Measurements from ENCODE around the gene WDR33. TPM values are rescaled to one million over a fixed set of nuclear protein-coding genes. Genes with fewer than 3 reads are reported as not detected.

Gene WDR33
- total RNA-seq, 1 donor from 2014 or later, result 31.3 TPM

- no peak for TF ChIP-seq CTCF (IDR thresholded peaks at IDR 0.05; ENCODE audit: insufficient read depth, low read length, severe bottlenecking)
- H3K36me3 ChIP-seq (ENCODE audit: control insufficient read depth, insufficient read depth, low read length), result peaks cover 2% of the 10 kb centered on the region
- FAIRE-seq, result no peak
- no peak for DNase-seq (ENCODE audit: low read depth)
- no peaks in the 10 kb centered on the region for H3K27me3 ChIP-seq (ENCODE audit: control insufficient read depth, insufficient read depth, low read length)
- H3K4me3 ChIP-seq (ENCODE audit: low read depth, low read length), result no peak overlapping the region
These were observed 63.4 kb downstream of the WDR33 start for GRCh38 chr2:127747621-127748020.

GRCh38 chr2:127743477-127744026 is 67.4 kb downstream of the WDR33 start:
- H3K36me3 ChIP-seq (ENCODE audit: control insufficient read depth, insufficient read depth, low read length), result peaks cover 3% of the 10 kb centered on the region
- no peak for DNase-seq (ENCODE audit: low read depth)
- no peak for FAIRE-seq

GRCh38 chr2:127740665-127741288 is 70.2 kb downstream of the WDR33 start:
- Histone ChIP-seq H3K27me3 (ENCODE audit: control insufficient read depth, insufficient read depth, low read length) (no peaks in the 10 kb centered on the region), H3K4me3 (ENCODE audit: low read depth, low read length) (no peak overlapping the region), H3K36me3 (ENCODE audit: control insufficient read depth, insufficient read depth, low read length) (peaks cover 2% of the 10 kb centered on the region)
- TF ChIP-seq CTCF (IDR thresholded peaks at IDR 0.05; ENCODE audit: insufficient read depth, low read length, severe bottlenecking), result no peak
- FAIRE-seq, result no peak
- DNase-seq (ENCODE audit: low read depth), result no peak

More at GRCh38 chr2:127743477-127744026, 67.4 kb downstream of the WDR33 start:
- TF ChIP-seq CTCF (IDR thresholded peaks at IDR 0.05; ENCODE audit: insufficient read depth, low read length, severe bottlenecking), result no peak
- H3K27me3 ChIP-seq (ENCODE audit: control insufficient read depth, insufficient read depth, low read length), result no peaks in the 10 kb centered on the region
- H3K4me3 ChIP-seq (ENCODE audit: low read depth, low read length), result no peak overlapping the region

- FAIRE-seq, result no peak
- DNase-seq (ENCODE audit: low read depth), result no peak
- H3K27me3 ChIP-seq (ENCODE audit: control insufficient read depth, insufficient read depth, low read length), result no peaks in the 10 kb centered on the region
- TF ChIP-seq CTCF (IDR thresholded peaks at IDR 0.05; ENCODE audit: insufficient read depth, low read length, severe bottlenecking), result no peak
- H3K4me3 ChIP-seq (ENCODE audit: low read depth, low read length), result no peak overlapping the region
- H3K36me3 ChIP-seq (ENCODE audit: control insufficient read depth, insufficient read depth, low read length), result peaks cover 2% of the 10 kb centered on the region
These were observed 71.2 kb downstream of the WDR33 start for GRCh38 chr2:127739800-127740199.

- DNase-seq (ENCODE audit: low read depth) (peak; percentile 73), FAIRE-seq (no peak)
- H3K27me3 ChIP-seq (ENCODE audit: control insufficient read depth, insufficient read depth, low read length), result no peaks in the 10 kb centered on the region
- H3K4me3 ChIP-seq (ENCODE audit: low read depth, low read length), result no peak overlapping the region
- peaks cover 2% of the 10 kb centered on the region for H3K36me3 ChIP-seq (ENCODE audit: control insufficient read depth, insufficient read depth, low read length)
- no peak for TF ChIP-seq CTCF (IDR thresholded peaks at IDR 0.05; ENCODE audit: insufficient read depth, low read length, severe bottlenecking)
These were observed 73.1 kb downstream of the WDR33 start for GRCh38 chr2:127737892-127738291.
